HepG2 (cell line): ENCODE measurements around the gene WTAP. TPM values are rescaled to one million over a fixed set of nuclear protein-coding genes. Genes with fewer than 3 reads are reported as not detected.

ENCODE experiments used
- ARNT ChIP-seq: fragments of 450-650 bp; IDR thresholded peaks from 2 replicates; pipeline ENCODE4 v1.6.1; 2017
- ESRRA ChIP-seq: sonication (generic); formaldehyde crosslinking; IDR thresholded peaks from 2 replicates; pipeline ENCODE4 v1.5.1; 2020; ENCODE audit warnings: mild to moderate bottlenecking, low read depth, missing genetic modification reagents
- HDAC2 ChIP-seq: sonication (generic); formaldehyde crosslinking; IDR thresholded peaks from 2 replicates; pipeline ENCODE4 v1.4.0; 2020; ENCODE audit warnings: missing genetic modification reagents
- KAT7 ChIP-seq: IDR thresholded peaks from 2 replicates; pipeline ENCODE4 v1.6.1; 2018; ENCODE audit warnings: borderline replicate concordance, missing compliant biosample characterization
- SIN3A ChIP-seq: IDR thresholded peaks from 2 replicates; pipeline ENCODE4 v1.6.1; 2011; ENCODE audit warnings: low read depth, mild to moderate bottlenecking, control low read depth, low read length, borderline replicate concordance
- SRY ChIP-seq: sonication (generic); formaldehyde crosslinking; IDR thresholded peaks from 2 replicates; pipeline ENCODE4 v1.8.0; 2022; ENCODE audit warnings: mild to moderate bottlenecking, missing genetic modification reagents
- TBP ChIP-seq: sonication (generic); formaldehyde crosslinking; IDR thresholded peaks from 2 replicates; pipeline ENCODE4 v1.5.0; 2020; ENCODE audit warnings: missing genetic modification reagents
- ZBTB3 ChIP-seq: sonication (generic); formaldehyde crosslinking; IDR thresholded peaks from 2 replicates; pipeline ENCODE4 v1.4.0; 2020; ENCODE audit warnings: low read depth, mild to moderate bottlenecking, moderate library complexity, missing genetic modification reagents, borderline replicate concordance
- ZNF124 ChIP-seq: sonication (generic); formaldehyde crosslinking; IDR thresholded peaks from 2 replicates; pipeline ENCODE4 v1.4.0; 2020; ENCODE audit warnings: missing genetic modification reagents
- ZNF224 ChIP-seq: sonication (generic); formaldehyde crosslinking; IDR thresholded peaks from 2 replicates; pipeline ENCODE4 v1.5.0; 2020; ENCODE audit warnings: mild to moderate bottlenecking, missing genetic modification reagents
- ZNF510 ChIP-seq: sonication (generic); formaldehyde crosslinking; IDR thresholded peaks from 2 replicates; pipeline ENCODE4 v1.4.0; 2020; ENCODE audit warnings: low read depth, mild to moderate bottlenecking, missing genetic modification reagents
- ZNF570 ChIP-seq: sonication (generic); formaldehyde crosslinking; IDR thresholded peaks from 2 replicates; pipeline ENCODE4 v1.4.0; 2020; ENCODE audit warnings: mild to moderate bottlenecking, missing genetic modification reagents, borderline replicate concordance
- polyA plus RNA-seq, 8 experiments: library from polyadenylated mRNA; depleted of rRNA in 3 of 8; stranded (reverse) in 7 of 8; unstranded in 1 of 8; fragments of >200 nt; fragmentation: Illumina TruSeq in 4 of 8; extraction: Trizol in 4 of 8; gene quantifications; 2 replicates each; pipeline versions ENCODE4 v1.2.1 to v1.2.3, GENCODE V29; 2011 to 2016; ENCODE audit warnings: low read depth in 4 of 8, missing spikeins in 1 of 8, mixed read lengths in 1 of 8; ENCODE audit not compliant: insufficient read depth in 1 of 8
- total RNA-seq, 5 experiments: library from RNA; depleted of rRNA; stranded (reverse); fragments of >200 nt; fragmentation: Illumina TruSeq; extraction: Trizol; gene quantifications; 2 replicates each; pipeline ENCODE4 v1.2.3, GENCODE V29; 2016; ENCODE audit warnings: low read depth in 1 of 5
- TF ChIP-seq, protein P1 (sequence below): IDR thresholded peaks from 2 replicates; pipeline ENCODE4 v1.6.1; 2016
- TF ChIP-seq, protein P2 (sequence below): sonication (generic); formaldehyde crosslinking; IDR thresholded peaks from 2 replicates; pipeline ENCODE4 v1.4.0; 2020; ENCODE audit warnings: mild to moderate bottlenecking, missing genetic modification reagents, borderline replicate concordance
- TF ChIP-seq, protein P3 (sequence below), 2 experiments: sonication (generic) in 1 of 2; formaldehyde crosslinking in 1 of 2; IDR thresholded peaks; 2 replicates each; pipeline versions ENCODE4 v1.6.1 to v1.9.0; 2014 to 2022; ENCODE audit warnings: antibody characterized with exemption in 1 of 2, borderline replicate concordance in 1 of 2, inconsistent platforms in 1 of 2, low read depth in 1 of 2, missing genetic modification reagents in 1 of 2
- TF ChIP-seq, protein P4 (sequence below): sonication (generic); formaldehyde crosslinking; conservative IDR thresholded peaks from 2 replicates; pipeline ENCODE4 v1.8.0; 2022; ENCODE audit warnings: mild to moderate bottlenecking, moderate library complexity, missing genetic modification reagents

Gene WTAP
- total and polyA plus RNA-seq, 2 of the 13 experiments (the other 11 are each of a cell fraction or from before 2014, with no cell fraction given) = 31.6 to 167 TPM

DNA sequence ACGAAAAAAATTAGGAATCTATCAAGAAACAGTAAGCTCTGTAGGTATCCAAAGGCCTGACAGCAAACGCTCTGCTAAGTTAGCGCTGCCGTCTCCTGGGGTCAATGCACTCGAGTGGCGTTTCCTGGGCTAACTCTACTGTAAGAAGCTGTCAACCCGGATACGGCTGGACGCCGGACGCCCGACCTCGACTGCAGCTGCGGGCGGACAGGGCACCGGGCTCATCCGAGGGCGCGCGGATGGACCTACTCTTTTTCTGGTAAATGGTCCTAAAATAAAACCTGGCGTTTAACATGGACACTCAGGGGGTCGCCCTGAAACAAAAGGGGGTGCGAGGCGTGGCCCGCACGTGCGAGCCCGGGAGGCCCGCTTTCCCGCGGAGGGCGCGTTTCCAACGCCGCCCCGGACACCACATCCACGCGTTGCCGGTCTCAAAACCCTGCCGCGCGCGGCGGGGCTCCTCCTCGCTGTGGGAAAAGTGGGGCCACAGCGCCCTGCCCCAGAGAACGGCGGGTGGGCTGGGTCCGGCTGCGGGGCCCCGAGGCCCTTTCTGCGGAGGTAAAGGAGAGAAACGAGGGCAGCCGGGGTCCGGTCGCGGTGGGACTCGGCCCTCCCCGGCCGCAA lies 61.6 kb downstream of the WTAP start (continued):
- TF ChIP-seq, protein P1, sequence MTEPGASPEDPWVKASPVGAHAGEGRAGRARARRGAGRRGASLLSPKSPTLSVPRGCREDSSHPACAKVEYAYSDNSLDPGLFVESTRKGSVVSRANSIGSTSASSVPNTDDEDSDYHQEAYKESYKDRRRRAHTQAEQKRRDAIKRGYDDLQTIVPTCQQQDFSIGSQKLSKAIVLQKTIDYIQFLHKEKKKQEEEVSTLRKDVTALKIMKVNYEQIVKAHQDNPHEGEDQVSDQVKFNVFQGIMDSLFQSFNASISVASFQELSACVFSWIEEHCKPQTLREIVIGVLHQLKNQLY = no peak
- TF ChIP-seq HDAC2 (CRISPR knock-in tag) = no peak
- peak; percentile 51; the same call in 1 of the 2 replicates for TF ChIP-seq ZNF570
- TF ChIP-seq, protein P2, sequence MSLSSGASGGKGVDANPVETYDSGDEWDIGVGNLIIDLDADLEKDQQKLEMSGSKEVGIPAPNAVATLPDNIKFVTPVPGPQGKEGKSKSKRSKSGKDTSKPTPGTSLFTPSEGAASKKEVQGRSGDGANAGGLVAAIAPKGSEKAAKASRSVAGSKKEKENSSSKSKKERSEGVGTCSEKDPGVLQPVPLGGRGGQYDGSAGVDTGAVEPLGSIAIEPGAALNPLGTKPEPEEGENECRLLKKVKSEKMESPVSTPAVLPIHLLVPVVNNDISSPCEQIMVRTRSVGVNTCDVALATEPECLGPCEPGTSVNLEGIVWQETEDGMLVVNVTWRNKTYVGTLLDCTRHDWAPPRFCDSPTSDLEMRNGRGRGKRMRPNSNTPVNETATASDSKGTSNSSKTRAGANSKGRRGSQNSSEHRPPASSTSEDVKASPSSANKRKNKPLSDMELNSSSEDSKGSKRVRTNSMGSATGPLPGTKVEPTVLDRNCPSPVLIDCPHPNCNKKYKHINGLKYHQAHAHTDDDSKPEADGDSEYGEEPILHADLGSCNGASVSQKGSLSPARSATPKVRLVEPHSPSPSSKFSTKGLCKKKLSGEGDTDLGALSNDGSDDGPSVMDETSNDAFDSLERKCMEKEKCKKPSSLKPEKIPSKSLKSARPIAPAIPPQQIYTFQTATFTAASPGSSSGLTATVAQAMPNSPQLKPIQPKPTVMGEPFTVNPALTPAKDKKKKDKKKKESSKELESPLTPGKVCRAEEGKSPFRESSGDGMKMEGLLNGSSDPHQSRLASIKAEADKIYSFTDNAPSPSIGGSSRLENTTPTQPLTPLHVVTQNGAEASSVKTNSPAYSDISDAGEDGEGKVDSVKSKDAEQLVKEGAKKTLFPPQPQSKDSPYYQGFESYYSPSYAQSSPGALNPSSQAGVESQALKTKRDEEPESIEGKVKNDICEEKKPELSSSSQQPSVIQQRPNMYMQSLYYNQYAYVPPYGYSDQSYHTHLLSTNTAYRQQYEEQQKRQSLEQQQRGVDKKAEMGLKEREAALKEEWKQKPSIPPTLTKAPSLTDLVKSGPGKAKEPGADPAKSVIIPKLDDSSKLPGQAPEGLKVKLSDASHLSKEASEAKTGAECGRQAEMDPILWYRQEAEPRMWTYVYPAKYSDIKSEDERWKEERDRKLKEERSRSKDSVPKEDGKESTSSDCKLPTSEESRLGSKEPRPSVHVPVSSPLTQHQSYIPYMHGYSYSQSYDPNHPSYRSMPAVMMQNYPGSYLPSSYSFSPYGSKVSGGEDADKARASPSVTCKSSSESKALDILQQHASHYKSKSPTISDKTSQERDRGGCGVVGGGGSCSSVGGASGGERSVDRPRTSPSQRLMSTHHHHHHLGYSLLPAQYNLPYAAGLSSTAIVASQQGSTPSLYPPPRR (CRISPR knock-in tag) = no peak
- 0 out of 2 replicates have a peak, but pooled peaks have one; percentile 70 for TF ChIP-seq ZBTB3 (CRISPR knock-in tag)
- TF ChIP-seq ESRRA = no peak
- peak; percentile 83 for TF ChIP-seq SIN3A
- no peak for TF ChIP-seq ARNT
- TF ChIP-seq ZNF224 = peak; percentile 25; the same call in 1 of the 2 replicates
- TF ChIP-seq TBP = 0 out of 2 replicates have a peak, but pooled peaks have one; percentile 7
- 0 out of 2 replicates have a peak, but pooled peaks have one; percentile 17 for TF ChIP-seq ZNF124 (CRISPR knock-in tag)
- TF ChIP-seq, protein P3, sequence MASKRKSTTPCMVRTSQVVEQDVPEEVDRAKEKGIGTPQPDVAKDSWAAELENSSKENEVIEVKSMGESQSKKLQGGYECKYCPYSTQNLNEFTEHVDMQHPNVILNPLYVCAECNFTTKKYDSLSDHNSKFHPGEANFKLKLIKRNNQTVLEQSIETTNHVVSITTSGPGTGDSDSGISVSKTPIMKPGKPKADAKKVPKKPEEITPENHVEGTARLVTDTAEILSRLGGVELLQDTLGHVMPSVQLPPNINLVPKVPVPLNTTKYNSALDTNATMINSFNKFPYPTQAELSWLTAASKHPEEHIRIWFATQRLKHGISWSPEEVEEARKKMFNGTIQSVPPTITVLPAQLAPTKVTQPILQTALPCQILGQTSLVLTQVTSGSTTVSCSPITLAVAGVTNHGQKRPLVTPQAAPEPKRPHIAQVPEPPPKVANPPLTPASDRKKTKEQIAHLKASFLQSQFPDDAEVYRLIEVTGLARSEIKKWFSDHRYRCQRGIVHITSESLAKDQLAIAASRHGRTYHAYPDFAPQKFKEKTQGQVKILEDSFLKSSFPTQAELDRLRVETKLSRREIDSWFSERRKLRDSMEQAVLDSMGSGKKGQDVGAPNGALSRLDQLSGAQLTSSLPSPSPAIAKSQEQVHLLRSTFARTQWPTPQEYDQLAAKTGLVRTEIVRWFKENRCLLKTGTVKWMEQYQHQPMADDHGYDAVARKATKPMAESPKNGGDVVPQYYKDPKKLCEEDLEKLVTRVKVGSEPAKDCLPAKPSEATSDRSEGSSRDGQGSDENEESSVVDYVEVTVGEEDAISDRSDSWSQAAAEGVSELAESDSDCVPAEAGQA (IDR thresholded peaks at IDR 0.05; ENCODE audit: low read depth) = no peak
- TF ChIP-seq, protein P3 (CRISPR knock-in tag; IDR thresholded peaks at IDR 0.05; ENCODE audit: borderline replicate concordance) = no peak
- TF ChIP-seq SRY (CRISPR knock-in tag) = no peak
- 0 out of 2 replicates have a peak, but pooled peaks have one; percentile 17 for TF ChIP-seq KAT7 (CRISPR knock-in tag)
- TF ChIP-seq ZNF510 (CRISPR knock-in tag) = no peak
- TF ChIP-seq, protein P4, sequence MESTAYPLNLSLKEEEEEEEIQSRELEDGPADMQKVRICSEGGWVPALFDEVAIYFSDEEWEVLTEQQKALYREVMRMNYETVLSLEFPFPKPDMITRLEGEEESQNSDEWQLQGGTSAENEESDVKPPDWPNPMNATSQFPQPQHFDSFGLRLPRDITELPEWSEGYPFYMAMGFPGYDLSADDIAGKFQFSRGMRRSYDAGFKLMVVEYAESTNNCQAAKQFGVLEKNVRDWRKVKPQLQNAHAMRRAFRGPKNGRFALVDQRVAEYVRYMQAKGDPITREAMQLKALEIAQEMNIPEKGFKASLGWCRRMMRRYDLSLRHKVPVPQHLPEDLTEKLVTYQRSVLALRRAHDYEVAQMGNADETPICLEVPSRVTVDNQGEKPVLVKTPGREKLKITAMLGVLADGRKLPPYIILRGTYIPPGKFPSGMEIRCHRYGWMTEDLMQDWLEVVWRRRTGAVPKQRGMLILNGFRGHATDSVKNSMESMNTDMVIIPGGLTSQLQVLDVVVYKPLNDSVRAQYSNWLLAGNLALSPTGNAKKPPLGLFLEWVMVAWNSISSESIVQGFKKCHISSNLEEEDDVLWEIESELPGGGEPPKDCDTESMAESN = no peak; the same call in 1 of the 2 replicates
